Retinal pigment epithelial cell (primary cell): Measurements from ENCODE around the gene OR6B1.

Source experiments
- DNase-seq: peaks from one replicate; pipeline ENCODE4 v3.0.0-alpha.2; 2010; ENCODE audit warnings: low read depth
- H3K4me3 ChIP-seq: 2 replicates; pipeline ENCODE4 v1.5.1; 2011; ENCODE audit warnings: mild to moderate bottlenecking, low read length, control low read depth, moderate library complexity
- TF ChIP-seq, protein P1 (sequence below): conservative IDR thresholded peaks from 2 replicates; pipeline ENCODE4 v1.5.1; 2011; ENCODE audit warnings: low read depth, low read length, control low read depth, inconsistent platforms

Gene OR6B1

DNA sequence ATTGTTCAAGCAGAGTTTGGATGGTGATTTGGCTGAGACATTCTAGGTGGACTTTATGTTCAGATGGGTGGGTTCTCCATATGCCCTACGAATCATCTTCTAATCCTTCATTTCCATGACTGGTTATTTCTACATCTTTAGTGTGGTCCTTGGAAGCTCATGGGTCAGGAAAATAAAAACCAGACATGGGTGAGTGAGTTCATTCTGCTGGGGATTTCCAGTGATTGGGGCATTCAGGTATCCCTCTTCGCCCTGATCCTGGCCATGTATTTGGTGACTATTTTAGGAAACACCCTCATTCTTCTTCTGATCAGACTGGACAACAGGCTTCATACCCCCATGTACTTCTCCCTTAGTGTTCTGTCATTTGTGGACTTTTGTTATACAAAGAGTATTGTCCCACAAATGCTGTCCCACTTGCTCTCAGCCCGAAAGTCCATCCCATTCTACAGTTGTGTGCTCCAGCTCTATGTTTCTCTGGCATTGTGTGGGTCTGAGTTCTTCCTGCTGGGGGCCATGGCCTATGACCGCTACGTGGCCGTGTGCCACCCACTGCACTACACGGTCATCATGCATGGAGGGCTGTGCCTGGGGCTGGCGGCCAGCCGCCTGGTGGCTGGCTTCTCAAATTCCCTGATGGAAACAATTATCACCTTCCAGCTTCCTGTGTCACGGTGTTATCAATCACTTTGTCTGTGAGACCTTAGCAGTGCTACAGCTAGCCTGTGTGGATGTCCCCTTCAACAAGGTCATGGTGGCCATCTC, 19.2 kb upstream of the OR6B1 start:
- no peak for DNase-seq
- no peak overlapping the region for H3K4me3 ChIP-seq
- TF ChIP-seq, protein P1, sequence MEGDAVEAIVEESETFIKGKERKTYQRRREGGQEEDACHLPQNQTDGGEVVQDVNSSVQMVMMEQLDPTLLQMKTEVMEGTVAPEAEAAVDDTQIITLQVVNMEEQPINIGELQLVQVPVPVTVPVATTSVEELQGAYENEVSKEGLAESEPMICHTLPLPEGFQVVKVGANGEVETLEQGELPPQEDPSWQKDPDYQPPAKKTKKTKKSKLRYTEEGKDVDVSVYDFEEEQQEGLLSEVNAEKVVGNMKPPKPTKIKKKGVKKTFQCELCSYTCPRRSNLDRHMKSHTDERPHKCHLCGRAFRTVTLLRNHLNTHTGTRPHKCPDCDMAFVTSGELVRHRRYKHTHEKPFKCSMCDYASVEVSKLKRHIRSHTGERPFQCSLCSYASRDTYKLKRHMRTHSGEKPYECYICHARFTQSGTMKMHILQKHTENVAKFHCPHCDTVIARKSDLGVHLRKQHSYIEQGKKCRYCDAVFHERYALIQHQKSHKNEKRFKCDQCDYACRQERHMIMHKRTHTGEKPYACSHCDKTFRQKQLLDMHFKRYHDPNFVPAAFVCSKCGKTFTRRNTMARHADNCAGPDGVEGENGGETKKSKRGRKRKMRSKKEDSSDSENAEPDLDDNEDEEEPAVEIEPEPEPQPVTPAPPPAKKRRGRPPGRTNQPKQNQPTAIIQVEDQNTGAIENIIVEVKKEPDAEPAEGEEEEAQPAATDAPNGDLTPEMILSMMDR, result no peak

- TF ChIP-seq, protein P1, result no peak
- H3K4me3 ChIP-seq, result no peak overlapping the region
- DNase-seq, result no peak
Measured at GRCh38 chr7:143983960-143984359, 16.2 kb upstream of the OR6B1 start.

GRCh38 chr7:143987513-143987912, 12.6 kb upstream of the OR6B1 start:
- TF ChIP-seq, protein P1, result no peak
- no peak for DNase-seq
- no peak overlapping the region for H3K4me3 ChIP-seq

DNA sequence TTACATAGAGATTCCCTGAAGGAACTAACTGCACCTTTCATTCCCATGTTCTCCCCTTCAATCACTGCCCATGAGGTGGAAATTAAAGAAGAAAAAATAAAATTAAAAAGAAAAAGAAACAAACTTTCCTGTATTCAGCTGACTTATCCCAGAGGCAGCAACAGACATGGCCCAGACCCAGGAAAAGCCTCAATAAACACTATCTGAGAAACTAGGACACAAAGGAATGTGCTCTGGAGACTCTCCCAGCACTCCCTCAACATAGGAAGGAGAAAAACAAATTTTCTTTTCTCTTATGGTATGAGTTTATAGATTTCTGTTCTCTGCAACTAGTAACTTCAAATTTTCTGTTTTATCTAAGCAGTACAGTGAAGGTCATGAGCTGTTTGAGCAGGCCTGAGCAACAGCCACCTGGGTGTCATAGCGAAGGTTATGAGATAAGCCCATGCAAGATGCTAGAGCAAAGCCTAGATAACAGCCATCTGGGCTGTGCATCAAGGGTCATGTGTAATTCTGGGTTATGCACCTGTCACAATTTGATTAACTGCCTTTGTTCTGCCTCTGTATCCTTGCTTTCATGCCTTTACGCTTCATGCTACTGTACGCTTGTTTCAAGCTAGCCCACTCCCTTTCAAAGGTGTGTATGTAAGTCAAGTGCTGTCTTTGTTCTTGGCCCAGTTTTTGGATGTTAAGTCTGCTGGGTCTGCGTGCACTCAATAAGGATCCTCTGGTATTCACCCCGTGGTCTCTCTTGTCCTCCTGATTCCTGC, 11.0 kb upstream of the OR6B1 start:
- H3K4me3 ChIP-seq, result no peak overlapping the region
- TF ChIP-seq, protein P1, result no peak
- DNase-seq, result no peak

GRCh38 chr7:143992670-143993069, 7.5 kb upstream of the OR6B1 start:
- DNase-seq, result no peak
- no peak overlapping the region for H3K4me3 ChIP-seq
- TF ChIP-seq, protein P1, result no peak

GRCh38 chr7:143993924-143994323, 6.2 kb upstream of the OR6B1 start:
- TF ChIP-seq, protein P1, result no peak
- no peak for DNase-seq
- no peak overlapping the region for H3K4me3 ChIP-seq

DNA sequence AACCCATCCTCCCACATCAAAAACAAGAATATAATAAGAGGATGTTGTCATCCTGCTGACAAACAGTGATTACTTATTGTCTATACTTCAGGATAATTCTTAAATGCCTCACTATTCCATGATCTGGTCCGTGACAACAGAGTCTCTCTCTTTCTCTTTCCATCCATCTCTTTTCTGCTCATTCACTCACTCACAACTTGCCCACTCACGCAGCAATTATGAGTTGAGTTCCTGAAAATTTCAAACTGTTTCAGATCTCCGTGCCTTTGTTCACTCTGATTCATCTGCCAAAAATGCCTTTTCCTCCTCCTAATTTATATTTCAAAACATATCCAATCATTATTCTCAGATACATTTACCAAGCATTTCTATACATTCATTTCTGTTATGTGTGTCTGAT, 1.4 kb downstream of the OR6B1 start:
- TF ChIP-seq, protein P1, result no peak
- no peak for DNase-seq
- H3K4me3 ChIP-seq, result no peak overlapping the region
